Psoas muscle (tissue), 8 donors: ENCODE measurements around the gene C8A. TPM values are rescaled to one million over a fixed set of nuclear protein-coding genes. Genes with fewer than 3 reads are reported as not detected.

Source experiments
- ATAC-seq, 4 donors: fragments of 200-7000 bp; cut with Tn5 transposase; one replicate each; pipeline ENCODE4 v1.9.1; 2020; ENCODE audit warnings: moderate library complexity in 3 of 4, mild to moderate bottlenecking in 2 of 4
- DNase-seq, 2 donors: peaks; one replicate each; pipeline ENCODE4 v3.0.0-alpha.2; 2020
- H3K27ac ChIP-seq: fragments of 200-600 bp; one replicate; pipeline ENCODE4 v1.8.0; 2022
- H3K27me3 ChIP-seq, 3 donors: fragments of 200-600 bp in 1 of 3; one replicate each; pipeline versions ENCODE4 v1.6.1 to v1.8.0; 2013 to 2022; ENCODE audit warnings: low read length in 2 of 3, mild to moderate bottlenecking in 2 of 3, moderate library complexity in 1 of 3; ENCODE audit not compliant: insufficient read depth in 3 of 3
- H3K36me3 ChIP-seq, 2 donors: fragments of 200-600 bp in 1 of 2; one replicate each; pipeline versions ENCODE4 v1.6.1 to v1.8.0; 2013 to 2022; ENCODE audit warnings: low read depth in 1 of 2, mild to moderate bottlenecking in 1 of 2, moderate library complexity in 1 of 2; ENCODE audit not compliant: insufficient read depth in 1 of 2
- H3K4me1 ChIP-seq: fragments of 200-600 bp; one replicate; pipeline ENCODE4 v1.8.0; 2022
- H3K4me3 ChIP-seq: fragments of 200-600 bp; one replicate; pipeline ENCODE4 v1.8.0; 2022; ENCODE audit warnings: mild to moderate bottlenecking
- H3K9me3 ChIP-seq: fragments of 200-600 bp; one replicate; pipeline ENCODE4 v1.8.0; 2022
- CTCF ChIP-seq: fragments of 200-600 bp; IDR thresholded peaks from one replicate; pipeline ENCODE4 v1.8.0; 2022; ENCODE audit warnings: antibody characterized with exemption
- WGBS, 3 donors: extraction: QIAGEN DNeasy Blood & Tissue Kit; methylation state at CpG; one replicate each; pipeline versions ENCODE4 v1.1.6 to v1.1.7; 2013; 5-methylcytosine and 5-hydroxymethylcytosine counted together
- intact Hi-C, 2 donors: fragments of 100-400 bp; cut with DNase I; formaldehyde crosslinking; loops; one replicate each; pipeline versions ENCODE4 v1.11.0 to v1.14.2; 2022
- polyA plus RNA-seq, 3 donors: library from polyadenylated mRNA; stranded (reverse); fragments of 200-250 nt; gene quantifications; one replicate each; pipeline ENCODE4 v1.2.3, GENCODE V29; 2013
- total RNA-seq, 4 donors: library from RNA; stranded (reverse); fragmentation: NEBNext Ultra II Directional in 2 of 4; extraction: Animal tissue kit (Norgen Biotek cat#: 25700) in 2 of 4; gene quantifications; one replicate each; pipeline versions ENCODE4 v1.2.1 to v1.2.4, GENCODE V29; 2021 to 2023
- donor health status: healthy with polysubstance abuse.
- donor health status: DM: no; HTN: no; CAD: no; lungs with moderate emphysema.
- donor health status: Bipolar disorder and iron deficiency.
- donor health status: healthy.
- donor health status: DM: yes; HTN: yes; CAD: no.
- donor health status: DM: no; HTN: no; CAD: no.
- donor health status: DM: no; HTN: no; CAD: no.
- donor health status: DM: yes; HTN: yes; CAD: no.

Gene C8A
- total and polyA plus RNA-seq, 7 donors = not detected

GRCh38 chr1:56890229-56890628 lies 35.6 kb downstream of the C8A start:
- no peak for ATAC-seq
- Histone ChIP-seq H3K36me3 (no peaks in the 10 kb centered on the region), H3K27ac (no peak overlapping the region), H3K27me3 (no peaks in the 10 kb centered on the region), H3K4me1 (no peaks in the 10 kb centered on the region), H3K4me3 (no peak overlapping the region), H3K9me3 (no peaks in the 10 kb centered on the region)
- DNase-seq = no peak
- WGBS, 3 donors = 81 to 89% (median 84%) methylated on average over 3 of the region's 3 CpGs
- intact Hi-C loops = no loop called here
- TF ChIP-seq CTCF = no peak

GRCh38 chr1:56894014-56894413 lies 39.4 kb downstream of the C8A start:
- no peak for ATAC-seq

GRCh38 chr1:56897150-56898004 lies 42.8 kb downstream of the C8A start:
- no peak for ATAC-seq
- Histone ChIP-seq H3K27ac (no peak overlapping the region), H3K27me3 (no peaks in the 10 kb centered on the region), H3K4me3 (no peak overlapping the region), H3K36me3 (no peaks in the 10 kb centered on the region), H3K9me3 (no peaks in the 10 kb centered on the region), H3K4me1 (no peaks in the 10 kb centered on the region)
- DNase-seq = no peak
- TF ChIP-seq CTCF = no peak
- 60 to 80% (median 72%) methylated on average over 6 of the region's 6 CpGs for WGBS, 3 donors
- intact Hi-C loops = no loop called here

More at GRCh38 chr1:56894014-56894413, 39.4 kb downstream of the C8A start:
- TF ChIP-seq CTCF = no peak
- DNase-seq = no peak
- Histone ChIP-seq H3K36me3 (no peaks in the 10 kb centered on the region), H3K4me1 (no peaks in the 10 kb centered on the region), H3K27me3 (no peaks in the 10 kb centered on the region), H3K4me3 (no peak overlapping the region), H3K9me3 (no peaks in the 10 kb centered on the region), H3K27ac (no peak overlapping the region)
- intact Hi-C loops = no loop called here

GRCh38 chr1:56898005-56898373 lies 43.4 kb downstream of the C8A start:
- WGBS, 3 donors = 72 to 85% (median 77%) methylated on average over 2 of the region's 2 CpGs
- intact Hi-C loops = no loop called here

More at GRCh38 chr1:56898005-56898373, 43.4 kb downstream of the C8A start:
- H3K9me3 ChIP-seq = no peaks in the 10 kb centered on the region
- no peak overlapping the region for H3K27ac ChIP-seq
- H3K4me1 ChIP-seq = no peaks in the 10 kb centered on the region
- H3K4me3 ChIP-seq = no peak overlapping the region
- DNase-seq (no peak), ATAC-seq (no peak)
- H3K36me3 ChIP-seq = no peaks in the 10 kb centered on the region
- H3K27me3 ChIP-seq = no peaks in the 10 kb centered on the region
- TF ChIP-seq CTCF = no peak
